OCI-M1 (cell line): Measurements from ENCODE around the gene GPNMB.

Experiments
- DNase-seq: peaks from one replicate; lab custom pipeline; 2025; lab: John Stamatoyannopoulos, UW

The GPNMB gene

GRCh38 chr7:23273141-23273599, 26.6 kb downstream of the GPNMB start:
- peak; percentile 96 for DNase-seq

GRCh38 chr7:23275912-23276311, 29.3 kb downstream of the GPNMB start:
- DNase-seq, result no peak

- DNase-seq, result peak; percentile 42
These were observed 29.8 kb downstream of the GPNMB start for GRCh38 chr7:23276376-23276775.

- DNase-seq, result no peak
These were observed 30.4 kb downstream of the GPNMB start for GRCh38 chr7:23276947-23277346.

- peak; percentile 82 for DNase-seq
These were observed 30.9 kb downstream of the GPNMB start for GRCh38 chr7:23277359-23277989.

- DNase-seq, result no peak
These were observed 33.4 kb downstream of the GPNMB start for GRCh38 chr7:23279819-23280525.

GRCh38 chr7:23283086-23283485, 36.5 kb downstream of the GPNMB start:
- no peak for DNase-seq

GRCh38 chr7:23284871-23285270, 38.3 kb downstream of the GPNMB start:
- no peak for DNase-seq

GRCh38 chr7:23285657-23286646, 39.4 kb downstream of the GPNMB start:
- no peak for DNase-seq

GRCh38 chr7:23287612-23288011, 41.0 kb downstream of the GPNMB start:
- no peak for DNase-seq

GRCh38 chr7:23290993-23291392, 44.4 kb downstream of the GPNMB start:
- no peak for DNase-seq

GRCh38 chr7:23291957-23292560, 45.5 kb downstream of the GPNMB start:
- DNase-seq, result no peak

- no peak for DNase-seq
These were observed 46.0 kb downstream of the GPNMB start for GRCh38 chr7:23292623-23293022.

GRCh38 chr7:23293500-23294073, 47.0 kb downstream of the GPNMB start:
- DNase-seq, result no peak

GRCh38 chr7:23294549-23295400, 48.2 kb downstream of the GPNMB start:
- no peak for DNase-seq

GRCh38 chr7:23295401-23295697, 48.8 kb downstream of the GPNMB start:
- no peak for DNase-seq

GRCh38 chr7:23298141-23298881, 51.7 kb downstream of the GPNMB start:
- no peak for DNase-seq

- peak; percentile 96 for DNase-seq
These were observed 52.6 kb downstream of the GPNMB start, which contains the start of gene MALSU1 for GRCh38 chr7:23298885-23299769. Gene MALSU1 (plus strand): TSS chr7:23299339. CDS start chr7:23299353, 14 bp downstream.

- no peak for DNase-seq
These were observed 53.3 kb downstream of the GPNMB start for GRCh38 chr7:23299770-23300300.
